Medulla oblongata (tissue), 1 donor: ENCODE results near the gene OGFOD1.

Experiments
- DNase-seq: peaks from one replicate; pipeline ENCODE4 v3.0.0-alpha.2; 2015; ENCODE audit errors: extremely low spot score

The OGFOD1 gene

DNA sequence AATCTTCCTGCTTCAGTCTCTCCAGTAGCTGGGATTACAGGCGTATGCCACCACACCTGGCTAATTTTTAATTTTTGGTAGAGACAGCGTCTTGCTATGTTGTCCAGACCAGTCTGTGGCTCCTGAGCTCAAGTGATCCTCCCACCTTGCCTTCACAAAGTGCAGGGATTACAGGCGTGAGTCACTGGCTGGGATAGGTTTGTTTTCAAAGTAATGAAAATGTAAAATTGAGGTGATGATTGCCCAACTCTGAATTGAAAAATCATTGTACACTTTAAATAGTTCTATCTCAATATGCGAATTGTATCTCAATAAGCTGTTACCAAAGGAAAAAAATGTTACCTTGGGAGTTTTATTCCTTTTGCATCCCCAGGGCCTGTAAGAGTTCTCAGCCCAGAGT lies 24.8 kb upstream of the OGFOD1 start:
- no peak for DNase-seq

DNA sequence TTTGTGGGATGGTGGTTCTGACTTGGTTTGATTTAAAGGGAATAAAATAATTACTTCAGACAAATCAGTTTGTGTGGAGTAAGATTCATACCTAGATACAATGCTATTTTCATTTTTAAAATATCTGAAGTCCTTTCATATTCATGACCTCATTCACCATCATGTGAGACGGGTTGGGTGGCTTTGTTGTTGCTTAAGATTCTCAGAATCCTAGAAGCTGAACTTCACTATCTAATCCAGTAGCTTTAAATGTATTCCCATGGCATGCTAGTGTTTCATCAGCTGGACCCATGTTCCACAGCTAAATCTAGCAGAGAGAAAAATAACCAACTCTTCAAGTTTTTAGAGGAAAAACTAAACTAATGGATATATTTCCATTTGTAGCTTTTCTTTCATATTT lies 23.3 kb upstream of the OGFOD1 start:
- no peak for DNase-seq

GRCh38 chr16:56436258-56436657 lies 15.1 kb upstream of the OGFOD1 start:
- DNase-seq, result no peak

GRCh38 chr16:56438038-56438437 lies 13.3 kb upstream of the OGFOD1 start:
- no peak for DNase-seq

- no peak for DNase-seq
Measured at GRCh38 chr16:56447286-56447685, 4.1 kb upstream of the OGFOD1 start.

- DNase-seq, result no peak
Measured at GRCh38 chr16:56448005-56448404, 3.3 kb upstream of the OGFOD1 start.

DNA sequence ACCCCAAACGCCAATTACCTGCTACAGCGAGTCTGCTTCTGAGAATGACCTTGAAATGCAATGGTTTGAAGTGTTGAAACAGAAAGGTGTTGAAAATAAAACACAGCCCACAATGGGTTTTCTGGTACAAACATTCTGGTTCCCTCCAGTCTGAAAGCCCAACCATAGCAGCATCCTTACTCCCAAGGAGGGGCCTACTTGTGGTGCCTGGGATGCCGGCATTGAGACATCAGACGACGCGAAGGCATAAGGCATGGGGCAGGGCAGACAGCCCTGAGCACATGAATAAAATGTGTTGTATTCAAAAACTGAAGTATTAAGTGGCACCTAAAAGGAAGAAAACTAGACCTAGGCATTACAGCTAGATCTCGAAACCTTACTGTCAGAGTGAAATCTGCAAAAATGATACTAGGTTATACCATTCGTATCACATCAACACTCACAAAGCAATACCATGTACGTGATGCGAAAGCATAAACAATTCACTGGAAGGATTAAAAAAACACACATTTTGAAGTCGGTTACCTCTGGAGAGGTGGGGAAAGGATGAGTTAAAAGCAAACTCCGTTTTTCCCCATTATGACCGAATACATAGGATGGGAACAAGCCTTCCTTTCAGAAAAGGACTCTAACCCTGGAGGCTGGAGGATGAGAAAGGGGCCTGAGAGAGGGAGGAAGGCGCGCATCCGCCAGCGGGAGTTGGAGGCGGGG lies 924 bp upstream of the OGFOD1 start:
- DNase-seq, result peak; percentile 16

DNA sequence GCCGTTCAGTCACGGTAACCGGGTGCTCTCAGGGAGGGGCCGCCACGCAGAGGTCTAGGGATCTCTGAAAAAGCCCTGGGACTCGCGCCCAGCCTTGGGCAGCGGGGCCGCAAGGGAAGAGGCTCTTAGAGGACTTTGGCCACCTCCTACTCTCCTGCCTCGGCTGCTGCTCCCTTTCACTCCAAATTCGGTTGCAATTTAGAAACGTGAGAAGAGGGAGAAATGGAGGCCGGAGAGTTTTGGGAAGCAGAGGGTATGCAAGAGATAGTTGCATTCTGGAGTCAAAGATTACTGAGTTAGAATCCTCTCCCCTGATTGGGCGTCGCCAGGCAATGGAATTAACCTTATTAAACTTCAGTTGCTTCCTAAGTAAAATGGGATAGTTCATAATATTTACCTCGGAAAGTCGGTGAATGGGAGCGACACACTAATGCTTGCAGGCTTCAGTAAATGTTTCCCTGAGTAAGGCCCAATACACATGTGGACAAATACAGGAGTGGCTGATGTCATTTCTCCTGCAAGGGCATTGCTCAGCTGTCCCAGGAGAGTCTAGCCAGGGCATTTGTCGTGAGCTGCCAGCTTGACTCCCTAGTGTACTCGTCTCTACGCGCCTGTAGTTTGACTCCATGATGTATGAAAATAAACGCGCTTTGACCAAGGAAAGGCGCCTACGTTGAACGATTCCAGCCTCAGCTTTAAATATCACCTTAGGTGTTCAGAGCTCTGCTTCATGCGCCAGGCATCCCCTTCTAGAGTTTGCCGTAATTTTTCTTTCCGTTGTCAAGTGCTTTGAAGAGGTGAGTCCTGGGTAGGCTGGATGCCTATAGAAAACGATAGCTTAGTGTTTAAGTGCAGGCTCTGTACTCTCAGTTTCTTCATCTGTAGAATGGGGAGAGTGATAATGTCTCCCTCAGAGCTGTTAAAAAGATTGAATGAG lies 667 bp downstream of the OGFOD1 start:
- DNase-seq, result peak; percentile 12

DNA sequence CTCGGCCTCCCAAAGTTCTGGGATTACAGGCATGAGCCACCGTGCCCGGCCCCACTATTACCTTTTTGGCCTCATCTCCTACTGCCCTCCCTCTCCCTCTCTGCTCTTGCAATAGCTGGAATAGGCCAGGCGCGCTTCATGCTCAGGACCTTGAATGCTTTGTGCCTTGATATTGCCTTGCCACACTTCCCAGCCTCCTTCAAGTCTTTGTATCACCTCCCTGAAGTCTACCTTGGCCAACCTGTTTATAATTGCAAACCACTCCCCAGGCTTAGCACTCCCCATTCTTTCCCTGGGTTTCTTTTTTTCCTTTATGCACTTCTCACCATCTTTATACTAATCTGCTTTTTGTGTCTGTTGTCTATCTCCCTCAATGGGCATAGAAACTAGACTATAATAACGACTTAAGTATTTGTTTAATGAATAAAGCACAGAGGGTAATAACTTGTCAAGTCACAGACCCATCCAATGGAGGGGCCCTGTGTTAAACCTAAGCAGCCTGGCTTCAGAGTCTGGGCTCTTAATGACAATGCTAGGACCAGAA lies 6.6 kb downstream of the OGFOD1 start:
- DNase-seq, result no peak

DNA sequence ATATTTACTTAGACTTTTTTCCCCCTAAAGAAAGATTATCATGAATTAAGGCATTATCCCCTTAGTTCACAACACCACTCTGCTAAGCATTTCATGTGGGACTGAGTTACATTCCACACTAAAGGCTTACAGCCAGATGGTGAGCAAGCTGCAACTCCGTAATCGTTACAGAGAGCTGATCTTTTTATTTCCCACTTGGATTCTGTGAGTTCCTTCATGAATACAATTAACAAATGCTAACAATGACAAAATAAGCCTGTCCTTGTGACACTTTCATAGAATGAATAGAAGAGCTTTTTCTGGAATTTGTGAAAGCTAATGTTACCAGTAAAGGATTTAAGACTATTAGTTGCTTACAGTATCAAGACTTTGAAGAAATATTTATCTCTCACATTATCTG lies 8.7 kb downstream of the OGFOD1 start:
- peak; percentile 75 for DNase-seq

- DNase-seq, result peak; percentile 17
Measured at GRCh38 chr16:56462064-56462796, 10.9 kb downstream of the OGFOD1 start.

- DNase-seq, result no peak
Measured at GRCh38 chr16:56463153-56463552, 11.8 kb downstream of the OGFOD1 start.

DNA sequence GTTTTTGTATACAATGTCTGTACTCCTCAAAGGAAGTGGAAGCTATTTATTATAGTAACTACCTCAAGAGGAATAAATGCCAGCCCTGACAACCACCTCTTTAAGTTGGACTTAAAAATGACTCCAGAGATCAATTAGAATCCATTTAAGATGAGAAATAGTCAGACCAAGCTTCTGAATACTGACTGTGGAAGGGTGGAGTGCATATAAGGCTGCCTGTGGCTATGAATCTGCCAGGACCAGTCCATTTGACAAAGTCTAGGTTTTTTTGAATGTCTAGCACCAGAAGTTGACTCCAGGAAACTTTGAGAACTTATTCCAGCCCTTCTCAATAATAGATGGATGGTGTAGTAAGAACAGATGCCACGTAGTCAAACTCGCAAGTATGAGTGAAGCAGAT lies 15.0 kb downstream of the OGFOD1 start:
- no peak for DNase-seq

- DNase-seq, result no peak
Measured at GRCh38 chr16:56468800-56469199, 17.4 kb downstream of the OGFOD1 start.

DNA sequence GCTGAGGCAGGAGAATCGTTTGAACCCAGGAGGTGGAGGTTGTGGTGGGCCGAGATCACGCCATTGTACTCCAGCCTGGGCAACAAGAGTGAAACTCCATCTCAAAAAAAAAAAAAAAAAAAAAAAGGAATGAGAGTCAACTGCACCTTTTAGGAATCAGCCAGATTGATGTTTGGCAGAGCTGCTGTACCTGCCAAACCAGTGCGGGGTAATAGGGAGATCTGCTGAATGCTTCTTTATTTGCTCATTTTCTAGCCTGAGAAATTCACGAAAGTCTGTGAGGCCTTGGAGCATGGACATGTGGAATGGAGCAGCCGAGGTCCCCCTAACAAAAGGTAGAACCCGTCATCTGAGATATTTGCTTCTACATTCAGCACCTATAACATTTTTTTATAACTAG lies 18.4 kb downstream of the OGFOD1 start:
- DNase-seq, result no peak

DNA sequence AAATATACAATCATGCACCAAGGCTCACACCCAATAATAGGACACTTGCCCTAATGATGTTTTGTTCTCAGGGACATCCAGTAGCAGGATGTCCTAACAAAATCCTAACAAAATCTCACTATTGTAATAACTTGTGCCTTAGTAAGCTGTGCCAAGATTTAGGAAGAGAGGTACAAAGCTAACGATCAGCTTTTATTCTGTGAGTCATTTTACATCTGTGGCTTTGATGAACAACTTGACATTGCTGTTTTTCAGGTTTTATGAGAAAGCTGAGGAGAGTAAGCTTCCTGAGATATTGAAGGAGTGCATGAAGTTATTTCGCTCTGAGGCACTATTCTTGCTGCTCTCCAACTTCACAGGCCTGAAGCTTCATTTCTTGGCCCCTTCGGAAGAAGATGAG lies 18.9 kb downstream of the OGFOD1 start:
- no peak for DNase-seq

- DNase-seq, result no peak
Measured at GRCh38 chr16:56470666-56471065, 19.3 kb downstream of the OGFOD1 start.

- no peak for DNase-seq
Measured at GRCh38 chr16:56475201-56475600, 23.8 kb downstream of the OGFOD1 start.

GRCh38 chr16:56477096-56477878 lies 25.9 kb downstream of the OGFOD1 start:
- no peak for DNase-seq

GRCh38 chr16:56478281-56479049 lies 27.1 kb downstream of the OGFOD1 start:
- DNase-seq, result no peak

GRCh38 chr16:56479469-56479868 lies 28.1 kb downstream of the OGFOD1 start:
- DNase-seq, result no peak
